Gastroesophageal sphincter (tissue), 3 donors: ENCODE data around the gene SLC23A2.

ENCODE experiments used
- CTCF ChIP-seq, 4 experiments: fragments of 200-600 bp in 2 of 4; fragments of 450-650 bp in 2 of 4; sonication (generic) in 1 of 4; IDR thresholded peaks; one replicate each; pipeline ENCODE4 v1.5.1; 2017 to 2019; ENCODE audit warnings: antibody characterized with exemption in 4 of 4, mild to moderate bottlenecking in 2 of 4, moderate library complexity in 2 of 4
- POLR2A ChIP-seq, 2 donors: fragments of 450-650 bp; IDR thresholded peaks; one replicate each; pipeline ENCODE4 v1.6.1; 2017; ENCODE audit warnings: antibody characterized with exemption in 2 of 2, mild to moderate bottlenecking in 2 of 2, moderate library complexity in 1 of 2
- POLR2AphosphoS5 ChIP-seq: sonication (generic); formaldehyde crosslinking; IDR thresholded peaks from one replicate; pipeline ENCODE4 v1.6.1; 2017; ENCODE audit warnings: antibody characterized with exemption

- TF ChIP-seq CTCF (IDR thresholded peaks at IDR 0.05) (no peak), POLR2A (IDR thresholded peaks at IDR 0.05) (no peak), POLR2AphosphoS5 (no peak)
These were observed 3.1 kb downstream of the SLC23A2 start for GRCh38 chr20:4998160-4998651.
